ENCODE data around the gene HBS1L.

HBS1L gene

DNA sequence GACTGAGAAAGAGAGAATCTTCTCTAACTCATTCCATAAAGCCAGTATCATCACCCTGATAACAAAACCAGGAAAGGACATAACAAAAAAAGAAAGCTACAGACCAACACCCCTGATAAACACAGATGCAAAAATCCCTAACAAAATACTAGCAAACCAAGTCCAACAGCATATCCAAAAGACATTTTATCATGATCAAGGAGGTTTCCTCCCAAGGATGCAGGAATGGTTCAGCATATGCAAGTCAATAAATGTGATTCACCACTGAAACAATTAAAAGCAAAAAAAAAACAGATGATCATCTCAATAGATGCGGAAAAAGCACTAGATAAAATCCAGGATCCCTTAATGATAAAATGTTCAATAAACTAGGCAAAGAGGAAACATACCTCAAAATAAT lies 80.3 kb downstream of the HBS1L start:
- TF ChIP-seq, protein P1, sequence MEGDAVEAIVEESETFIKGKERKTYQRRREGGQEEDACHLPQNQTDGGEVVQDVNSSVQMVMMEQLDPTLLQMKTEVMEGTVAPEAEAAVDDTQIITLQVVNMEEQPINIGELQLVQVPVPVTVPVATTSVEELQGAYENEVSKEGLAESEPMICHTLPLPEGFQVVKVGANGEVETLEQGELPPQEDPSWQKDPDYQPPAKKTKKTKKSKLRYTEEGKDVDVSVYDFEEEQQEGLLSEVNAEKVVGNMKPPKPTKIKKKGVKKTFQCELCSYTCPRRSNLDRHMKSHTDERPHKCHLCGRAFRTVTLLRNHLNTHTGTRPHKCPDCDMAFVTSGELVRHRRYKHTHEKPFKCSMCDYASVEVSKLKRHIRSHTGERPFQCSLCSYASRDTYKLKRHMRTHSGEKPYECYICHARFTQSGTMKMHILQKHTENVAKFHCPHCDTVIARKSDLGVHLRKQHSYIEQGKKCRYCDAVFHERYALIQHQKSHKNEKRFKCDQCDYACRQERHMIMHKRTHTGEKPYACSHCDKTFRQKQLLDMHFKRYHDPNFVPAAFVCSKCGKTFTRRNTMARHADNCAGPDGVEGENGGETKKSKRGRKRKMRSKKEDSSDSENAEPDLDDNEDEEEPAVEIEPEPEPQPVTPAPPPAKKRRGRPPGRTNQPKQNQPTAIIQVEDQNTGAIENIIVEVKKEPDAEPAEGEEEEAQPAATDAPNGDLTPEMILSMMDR (conservative IDR thresholded peaks at IDR 0.05; ENCODE audit: low read length): no peak
- no peak for DNase-seq (ENCODE audit: low read depth)

GRCh38 chr6:134967711-134968110 lies 86.9 kb downstream of the HBS1L start:
- TF ChIP-seq, protein P1 (conservative IDR thresholded peaks at IDR 0.05; ENCODE audit: low read length): no peak
- H3K4me3 ChIP-seq (ENCODE audit: low read length): no peak overlapping the region
- no peak for DNase-seq (ENCODE audit: low read depth)

More for the DNA sequence above, 80.3 kb downstream of the HBS1L start:
- no peak overlapping the region for H3K4me3 ChIP-seq (ENCODE audit: low read length)

DNA sequence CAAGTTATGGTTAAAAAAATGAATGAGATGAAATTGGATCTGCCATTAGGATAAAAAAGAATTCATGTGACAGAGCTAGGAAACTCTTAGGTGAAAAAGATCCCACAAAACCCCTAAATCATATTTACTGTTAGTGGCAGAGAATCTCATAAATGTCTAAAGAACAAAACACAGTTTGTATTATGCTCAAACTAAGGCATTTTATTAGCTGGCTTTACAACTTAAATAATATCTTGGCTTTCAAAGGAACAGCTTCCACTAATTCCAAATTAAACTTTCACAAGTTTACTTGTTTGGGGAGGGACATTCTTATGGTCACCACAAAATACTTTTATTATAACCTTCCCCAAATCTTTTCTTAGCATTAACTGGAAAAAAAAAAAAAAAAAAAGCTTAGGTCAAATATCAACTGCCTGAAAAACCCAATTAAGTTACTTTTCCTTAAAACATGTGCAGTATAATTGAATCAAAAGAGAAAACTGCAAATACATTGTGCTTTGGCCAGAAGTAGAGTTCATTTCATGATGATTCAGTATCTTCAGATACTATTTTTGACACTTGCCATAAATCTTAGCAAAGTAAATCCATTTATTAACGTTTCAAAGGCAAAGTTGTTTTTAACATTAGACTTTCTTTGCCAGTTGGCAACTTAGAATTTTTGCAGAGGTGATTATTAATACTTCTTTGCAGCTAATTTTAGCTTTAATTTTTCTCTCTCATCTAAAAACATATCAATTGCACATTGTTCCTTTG lies 90.0 kb downstream of the HBS1L start:
- H3K4me3 ChIP-seq (ENCODE audit: low read length): no peak overlapping the region
- TF ChIP-seq, protein P1 (conservative IDR thresholded peaks at IDR 0.05; ENCODE audit: low read length): no peak
- DNase-seq (ENCODE audit: low read depth): no peak

DNA sequence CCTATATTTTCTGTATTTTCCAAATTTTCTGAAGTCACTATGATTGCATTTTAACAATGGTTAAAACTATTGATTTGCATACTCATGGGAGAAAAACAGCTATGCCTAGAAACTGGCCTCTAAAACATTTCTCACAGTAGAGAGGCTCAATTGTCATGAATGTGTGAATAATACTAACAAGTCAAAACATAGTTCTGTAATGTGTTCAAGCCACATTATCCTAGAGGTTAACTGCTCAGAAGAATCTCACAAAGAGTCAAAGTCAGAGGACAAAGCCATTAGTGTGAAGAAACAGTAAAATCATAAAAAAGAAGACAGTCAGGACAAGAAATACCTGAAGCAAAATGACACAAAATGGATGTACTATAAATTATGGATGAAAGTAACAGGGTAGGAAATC lies 92.2 kb downstream of the HBS1L start:
- no peak overlapping the region for H3K4me3 ChIP-seq (ENCODE audit: low read length)
- TF ChIP-seq, protein P1 (conservative IDR thresholded peaks at IDR 0.05; ENCODE audit: low read length): no peak
- no peak for DNase-seq (ENCODE audit: low read depth)

DNA sequence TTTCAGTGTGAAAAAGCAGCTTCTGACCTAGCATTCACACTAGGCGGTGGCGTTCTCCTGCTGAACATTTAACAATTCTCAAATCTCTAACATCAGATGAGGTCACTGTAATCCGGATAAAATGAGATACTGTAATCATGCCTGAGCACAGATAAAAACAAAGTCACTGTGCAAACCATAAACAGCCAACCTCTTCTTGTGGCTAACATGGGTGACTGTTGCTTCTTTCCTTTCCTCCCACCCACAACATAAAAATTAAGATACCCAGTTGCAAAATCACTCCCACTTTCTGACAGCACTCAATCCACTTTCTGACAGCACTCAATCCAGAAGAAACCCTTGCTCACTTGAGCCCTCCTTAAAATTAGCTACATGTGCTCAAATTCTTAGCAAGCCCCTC lies 93.3 kb downstream of the HBS1L start:
- TF ChIP-seq, protein P1 (conservative IDR thresholded peaks at IDR 0.05; ENCODE audit: low read length): no peak

GRCh38 chr6:134959603-134960002 lies 95.0 kb downstream of the HBS1L start:
- TF ChIP-seq, protein P1 (conservative IDR thresholded peaks at IDR 0.05; ENCODE audit: low read length): no peak
- DNase-seq (ENCODE audit: low read depth): no peak
- no peak overlapping the region for H3K4me3 ChIP-seq (ENCODE audit: low read length)

More for the DNA sequence above, 93.3 kb downstream of the HBS1L start:
- no peak overlapping the region for H3K4me3 ChIP-seq (ENCODE audit: low read length)
- DNase-seq (ENCODE audit: low read depth): no peak

DNA sequence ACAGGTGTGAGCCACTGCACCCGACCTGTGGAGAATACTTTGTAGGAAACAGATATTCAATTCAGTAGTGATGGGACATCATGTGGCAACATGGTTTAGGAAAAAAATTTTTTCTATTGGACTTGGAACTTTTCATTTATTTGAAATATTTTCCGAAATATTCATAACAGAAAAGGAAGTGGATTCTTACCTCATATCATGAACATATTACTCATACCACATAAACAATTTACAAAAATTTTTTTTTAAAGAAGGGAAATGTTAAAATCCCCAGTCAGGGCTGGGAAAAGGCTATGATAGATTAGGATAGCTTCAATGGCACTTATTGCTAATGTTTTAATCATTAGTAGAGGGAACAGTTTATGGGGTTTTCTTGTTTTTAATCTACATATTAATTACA lies 97.9 kb downstream of the HBS1L start:
- H3K4me3 ChIP-seq (ENCODE audit: low read length): no peak overlapping the region
- DNase-seq (ENCODE audit: low read depth): no peak
- TF ChIP-seq, protein P1 (conservative IDR thresholded peaks at IDR 0.05; ENCODE audit: low read length): no peak
